NB4 (cell line): ENCODE data around the gene SLC45A1.

Source experiments
- DNase-seq: peaks from one replicate; pipeline ENCODE4 v3.0.0; 2010; ENCODE audit warnings: low read depth
- H3K4me3 ChIP-seq: one replicate; pipeline ENCODE4 v1.5.1; 2011; ENCODE audit warnings: mild to moderate bottlenecking, low read depth, low read length, moderate library complexity
- MAX ChIP-seq: IDR thresholded peaks from 2 replicates; pipeline ENCODE4 v1.6.1; 2011; ENCODE audit warnings: low read depth, low read length
- MYC ChIP-seq: IDR thresholded peaks from 2 replicates; pipeline ENCODE4 v1.6.1; 2011; ENCODE audit warnings: low read depth, low read length
- POLR2A ChIP-seq: IDR thresholded peaks from 2 replicates; pipeline ENCODE4 v1.6.1; 2011; ENCODE audit warnings: mild to moderate bottlenecking; ENCODE audit not compliant: insufficient read length; ENCODE audit errors: extremely low read depth
- TF ChIP-seq, protein P1 (sequence below): IDR thresholded peaks from one replicate; pipeline ENCODE4 v1.5.1; 2012; ENCODE audit warnings: low read depth, low read length

SLC45A1 gene

GRCh38 chr1:8360493-8361197, 42.7 kb downstream of the SLC45A1 start:
- DNase-seq = no peak
- TF ChIP-seq MYC = no peak
- TF ChIP-seq, protein P1, sequence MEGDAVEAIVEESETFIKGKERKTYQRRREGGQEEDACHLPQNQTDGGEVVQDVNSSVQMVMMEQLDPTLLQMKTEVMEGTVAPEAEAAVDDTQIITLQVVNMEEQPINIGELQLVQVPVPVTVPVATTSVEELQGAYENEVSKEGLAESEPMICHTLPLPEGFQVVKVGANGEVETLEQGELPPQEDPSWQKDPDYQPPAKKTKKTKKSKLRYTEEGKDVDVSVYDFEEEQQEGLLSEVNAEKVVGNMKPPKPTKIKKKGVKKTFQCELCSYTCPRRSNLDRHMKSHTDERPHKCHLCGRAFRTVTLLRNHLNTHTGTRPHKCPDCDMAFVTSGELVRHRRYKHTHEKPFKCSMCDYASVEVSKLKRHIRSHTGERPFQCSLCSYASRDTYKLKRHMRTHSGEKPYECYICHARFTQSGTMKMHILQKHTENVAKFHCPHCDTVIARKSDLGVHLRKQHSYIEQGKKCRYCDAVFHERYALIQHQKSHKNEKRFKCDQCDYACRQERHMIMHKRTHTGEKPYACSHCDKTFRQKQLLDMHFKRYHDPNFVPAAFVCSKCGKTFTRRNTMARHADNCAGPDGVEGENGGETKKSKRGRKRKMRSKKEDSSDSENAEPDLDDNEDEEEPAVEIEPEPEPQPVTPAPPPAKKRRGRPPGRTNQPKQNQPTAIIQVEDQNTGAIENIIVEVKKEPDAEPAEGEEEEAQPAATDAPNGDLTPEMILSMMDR = no peak
- no peak overlapping the region for H3K4me3 ChIP-seq

DNA sequence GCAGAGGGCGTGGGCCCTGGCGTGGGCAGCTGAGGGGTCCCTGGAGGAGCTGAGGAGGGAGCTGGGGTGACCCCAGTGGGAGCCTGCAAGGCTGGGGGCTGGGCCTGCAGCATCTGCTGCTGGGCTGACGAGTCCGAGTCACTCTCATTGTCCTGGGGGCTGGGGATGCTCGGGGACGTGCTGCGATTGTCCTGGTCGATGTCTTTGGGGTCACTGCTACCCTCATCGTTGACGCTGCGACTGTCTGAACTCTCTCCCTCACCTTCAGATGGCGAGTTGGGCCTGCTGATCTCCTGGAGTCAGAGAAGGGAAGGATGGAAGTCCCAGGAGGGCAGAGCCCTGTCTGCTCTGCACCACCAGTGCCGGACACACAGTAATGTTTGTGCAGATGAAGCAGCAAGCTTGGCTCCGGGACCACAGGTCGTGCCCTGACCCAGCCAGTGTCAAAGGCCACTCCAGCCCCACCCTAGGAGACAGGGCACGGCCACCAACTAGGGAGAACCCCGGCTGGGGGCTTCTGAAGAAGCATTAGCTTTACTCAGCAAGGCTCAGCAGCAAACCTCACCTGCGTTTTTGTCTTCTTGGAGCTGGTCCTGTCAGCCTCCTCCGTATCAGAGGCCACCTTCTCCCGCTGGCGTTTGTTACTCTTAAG, 43.4 kb downstream of the SLC45A1 start:
- no peak overlapping the region for H3K4me3 ChIP-seq
- TF ChIP-seq MYC (no peak), MAX (no peak)
- no peak for DNase-seq

- TF ChIP-seq MAX = no peak
- TF ChIP-seq POLR2A = no peak
- TF ChIP-seq MYC = no peak
- TF ChIP-seq, protein P1 = no peak
- no peak overlapping the region for H3K4me3 ChIP-seq
- no peak for DNase-seq
Observed at GRCh38 chr1:8362701-8363101, 44.8 kb downstream of the SLC45A1 start.

- DNase-seq = no peak
- H3K4me3 ChIP-seq = no peak overlapping the region
- TF ChIP-seq MYC (no peak), MAX (no peak), POLR2A (no peak)
- TF ChIP-seq, protein P1 = no peak
Observed at GRCh38 chr1:8363186-8363766, 45.4 kb downstream of the SLC45A1 start.

GRCh38 chr1:8363767-8364301, 45.9 kb downstream of the SLC45A1 start:
- no peak overlapping the region for H3K4me3 ChIP-seq
- no peak for TF ChIP-seq MYC
- TF ChIP-seq, protein P1 = no peak
- TF ChIP-seq POLR2A = no peak
- TF ChIP-seq MAX = no peak
- DNase-seq = no peak
